DOHH2 (cell line): ENCODE measurements around the gene IMMP2L.

Source experiments
- H3F3A ChIP-seq: fragments of 200-600 bp; sonication (generic), shearing (Covaris generic); 2 replicates; pipeline ENCODE4 v1.6.0; 2016; ENCODE audit warnings: antibody characterized with exemption, mild to moderate bottlenecking; ENCODE audit not compliant: control insufficient read depth, insufficient read depth
- H3K27ac ChIP-seq: fragments of 200-600 bp; sonication (generic); 2 replicates; pipeline ENCODE4 v1.5.1; 2014; ENCODE audit warnings: low read depth, mild to moderate bottlenecking, low read length, moderate library complexity
- H3K27me3 ChIP-seq: fragments of 200-600 bp; sonication (generic); 2 replicates; pipeline ENCODE4 v1.6.1; 2014; ENCODE audit warnings: mild to moderate bottlenecking, low read length, mixed read lengths; ENCODE audit not compliant: control insufficient read depth
- H3K36me3 ChIP-seq: fragments of 200-600 bp; sonication (generic); 2 replicates; pipeline ENCODE4 v1.6.1; 2014; ENCODE audit warnings: mild to moderate bottlenecking, low read length, moderate library complexity, mixed read lengths; ENCODE audit not compliant: control insufficient read depth
- H3K4me1 ChIP-seq: fragments of 200-600 bp; sonication (generic); 2 replicates; pipeline ENCODE4 v1.6.1; 2014; ENCODE audit warnings: mild to moderate bottlenecking, low read length, mixed read lengths; ENCODE audit not compliant: control insufficient read depth
- H3K4me2 ChIP-seq: fragments of 200-600 bp; sonication (generic); 2 replicates; pipeline ENCODE4 v1.6.0; 2014; ENCODE audit warnings: mild to moderate bottlenecking, low read length, moderate library complexity
- H3K4me3 ChIP-seq: fragments of 200-600 bp; sonication (generic); 2 replicates; pipeline ENCODE4 v1.5.1; 2014; ENCODE audit warnings: mild to moderate bottlenecking, low read length, mixed read lengths
- H3K79me2 ChIP-seq: fragments of 200-600 bp; sonication (generic); 2 replicates; pipeline ENCODE4 v1.6.1; 2014; ENCODE audit warnings: mild to moderate bottlenecking, low read length, mixed read lengths; ENCODE audit not compliant: control insufficient read depth
- H3K9me2 ChIP-seq: fragments of 200-600 bp; sonication (generic); replicated peaks from 2 replicates; pipeline ENCODE4 v1.6.1; 2014; ENCODE audit warnings: mild to moderate bottlenecking, low read length, mixed read lengths; ENCODE audit not compliant: control insufficient read depth
- H3K9me3 ChIP-seq: fragments of 200-600 bp; sonication (generic); 2 replicates; pipeline ENCODE4 v1.6.1; 2014; ENCODE audit warnings: antibody characterized with exemption, low read length, mixed read lengths; ENCODE audit not compliant: control insufficient read depth, insufficient read depth
- H4K20me1 ChIP-seq: fragments of 200-600 bp; sonication (generic); 2 replicates; pipeline ENCODE4 v1.6.0; 2014; ENCODE audit warnings: low read depth, mild to moderate bottlenecking, antibody characterized with exemption, low read length, moderate library complexity; ENCODE audit not compliant: control insufficient read depth, insufficient read depth
- CTCF ChIP-seq: fragments of 200-600 bp; sonication (generic); IDR thresholded peaks from one replicate; pipeline ENCODE4 v1.5.1; 2014; ENCODE audit warnings: antibody characterized with exemption, mild to moderate bottlenecking, low read depth, low read length; ENCODE audit not compliant: poor library complexity, severe bottlenecking
- EZH2phosphoT487 ChIP-seq: fragments of 200-600 bp; sonication (generic); IDR thresholded peaks from 2 replicates; pipeline ENCODE4 v1.6.1; 2017; ENCODE audit warnings: borderline replicate concordance, mild to moderate bottlenecking, antibody characterized with exemption, low read length, moderate library complexity, mixed read lengths

The IMMP2L gene

GRCh38 chr7:111140091-111140865 lies 422.0 kb downstream of the IMMP2L start:
- Histone ChIP-seq H3K36me3 (no peaks in the 10 kb centered on the region), H3K4me2 (no peak overlapping the region), H3F3A (no peaks in the 10 kb centered on the region), H4K20me1 (no peaks in the 10 kb centered on the region), H3K27ac (no peak overlapping the region), H3K27me3 (no peaks in the 10 kb centered on the region), H3K4me3 (no peak overlapping the region), H3K9me2 (no peaks in the 10 kb centered on the region), H3K79me2 (no peaks in the 10 kb centered on the region), H3K9me3 (no peaks in the 10 kb centered on the region), H3K4me1 (peaks cover 11% of the 10 kb centered on the region)
- no peak for TF ChIP-seq EZH2phosphoT487
- no peak for TF ChIP-seq CTCF

- H3K4me3 ChIP-seq, result no peak overlapping the region
- no peaks in the 10 kb centered on the region for H3K36me3 ChIP-seq
- no peak overlapping the region for H3K27ac ChIP-seq
Measured at GRCh38 chr7:111138586-111138985, 423.7 kb downstream of the IMMP2L start.

GRCh38 chr7:111138193-111138569 lies 424.1 kb downstream of the IMMP2L start:
- TF ChIP-seq EZH2phosphoT487, result no peak
- no peak for TF ChIP-seq CTCF
- Histone ChIP-seq H3K27me3 (no peaks in the 10 kb centered on the region), H3K36me3 (no peaks in the 10 kb centered on the region), H3K79me2 (no peaks in the 10 kb centered on the region), H3K4me3 (no peak overlapping the region), H3K4me2 (no peak overlapping the region), H3K27ac (no peak overlapping the region), H4K20me1 (no peaks in the 10 kb centered on the region), H3K9me2 (no peaks in the 10 kb centered on the region), H3K4me1 (peaks cover 11% of the 10 kb centered on the region), H3K9me3 (no peaks in the 10 kb centered on the region), H3F3A (no peaks in the 10 kb centered on the region)

More at GRCh38 chr7:111138586-111138985, 423.7 kb downstream of the IMMP2L start:
- Histone ChIP-seq H3K27me3 (no peaks in the 10 kb centered on the region), H3K9me2 (no peaks in the 10 kb centered on the region), H3K9me3 (no peaks in the 10 kb centered on the region), H3K4me1 (peaks cover 11% of the 10 kb centered on the region), H4K20me1 (no peaks in the 10 kb centered on the region), H3K4me2 (no peak overlapping the region), H3K79me2 (no peaks in the 10 kb centered on the region), H3F3A (no peaks in the 10 kb centered on the region)
- no peak for TF ChIP-seq EZH2phosphoT487
